Neutrophil (primary cell): ENCODE results near the gene KBTBD13.

ENCODE experiments used
- H3K27ac ChIP-seq: fragments of 200-600 bp; sonication (generic); 2 replicates; pipeline ENCODE4 v1.5.1; 2016; ENCODE audit warnings: mild to moderate bottlenecking, moderate library complexity
- H3K27me3 ChIP-seq: fragments of 200-600 bp; sonication (generic); 2 replicates; pipeline ENCODE4 v1.6.0; 2016; ENCODE audit warnings: mild to moderate bottlenecking
- H3K36me3 ChIP-seq: fragments of 200-600 bp; sonication (generic); 2 replicates; pipeline ENCODE4 v1.5.1; 2017
- H3K4me1 ChIP-seq, 2 experiments: fragments of 200-600 bp in 1 of 2; sonication (generic) in 1 of 2; 1 replicate in 1 of 2; 2 replicates in 1 of 2; pipeline versions ENCODE4 v1.5.1 to v1.6.1; 2013 to 2016; ENCODE audit warnings: low read depth in 1 of 2, low read length in 1 of 2, mild to moderate bottlenecking in 1 of 2, moderate library complexity in 1 of 2; ENCODE audit not compliant: control insufficient read depth in 1 of 2, insufficient read depth in 1 of 2
- H3K4me3 ChIP-seq, 2 experiments: fragments of 200-600 bp in 1 of 2; sonication (generic) in 1 of 2; 1 replicate in 1 of 2; 2 replicates in 1 of 2; pipeline ENCODE4 v1.5.1; 2013 to 2016; ENCODE audit warnings: low read depth in 1 of 2, low read length in 1 of 2, mild to moderate bottlenecking in 1 of 2, moderate library complexity in 1 of 2
- H3K9me3 ChIP-seq: fragments of 200-600 bp; sonication (generic); 2 replicates; pipeline ENCODE4 v1.5.1; 2016
- CTCF ChIP-seq: fragments of 200-600 bp; sonication (generic); IDR thresholded peaks from 2 replicates; pipeline ENCODE4 v1.5.1; 2016; ENCODE audit warnings: antibody characterized with exemption

KBTBD13 gene

GRCh38 chr15:65094294-65094995 lies 17.9 kb downstream of the KBTBD13 start:
- Histone ChIP-seq H3K9me3 (no peaks in the 10 kb centered on the region), H3K27ac (no peak overlapping the region), H3K4me1 (no peaks in the 10 kb centered on the region), H3K4me3 (no peak overlapping the region), H3K36me3 (peaks cover 19% of the 10 kb centered on the region), H3K27me3 (no peaks in the 10 kb centered on the region)
- no peak for TF ChIP-seq CTCF

- Histone ChIP-seq H3K4me3 (no peak overlapping the region), H3K27ac (no peak overlapping the region), H3K4me1 (no peaks in the 10 kb centered on the region), H3K9me3 (no peaks in the 10 kb centered on the region), H3K36me3 (peaks cover 22% of the 10 kb centered on the region), H3K27me3 (no peaks in the 10 kb centered on the region)
- TF ChIP-seq CTCF, result no peak
Observed at GRCh38 chr15:65095011-65095746, 18.6 kb downstream of the KBTBD13 start.

- no peaks in the 10 kb centered on the region for H3K4me1 ChIP-seq
- H3K27ac ChIP-seq, result no peak overlapping the region
- H3K27me3 ChIP-seq, result no peaks in the 10 kb centered on the region
- peaks cover 22% of the 10 kb centered on the region for H3K36me3 ChIP-seq
- H3K4me3 ChIP-seq, result no peak overlapping the region
- no peaks in the 10 kb centered on the region for H3K9me3 ChIP-seq
- no peak for TF ChIP-seq CTCF
Observed at GRCh38 chr15:65095747-65096104, 19.2 kb downstream of the KBTBD13 start.

GRCh38 chr15:65096481-65097385 lies 20.2 kb downstream of the KBTBD13 start:
- no peaks in the 10 kb centered on the region for H3K27me3 ChIP-seq
- no peak for TF ChIP-seq CTCF
- H3K27ac ChIP-seq, result no peak overlapping the region
- no peak overlapping the region for H3K4me3 ChIP-seq
- H3K9me3 ChIP-seq, result no peaks in the 10 kb centered on the region
- H3K36me3 ChIP-seq, result peaks cover 22% of the 10 kb centered on the region
- no peaks in the 10 kb centered on the region for H3K4me1 ChIP-seq

GRCh38 chr15:65097651-65098263 lies 21.2 kb downstream of the KBTBD13 start:
- Histone ChIP-seq H3K4me1 (no peaks in the 10 kb centered on the region), H3K27ac (no peak overlapping the region), H3K36me3 (peaks cover 22% of the 10 kb centered on the region), H3K9me3 (no peaks in the 10 kb centered on the region), H3K4me3 (no peak overlapping the region), H3K27me3 (no peaks in the 10 kb centered on the region)
- no peak for TF ChIP-seq CTCF
